Measurements from ENCODE around the gene TBC1D22A.

GRCh38 chr22:46803936-46804335 is 41.5 kb downstream of the TBC1D22A start:
- TF ChIP-seq EP300 (IDR thresholded peaks at IDR 0.05): no peak
- TF ChIP-seq, protein P1, sequence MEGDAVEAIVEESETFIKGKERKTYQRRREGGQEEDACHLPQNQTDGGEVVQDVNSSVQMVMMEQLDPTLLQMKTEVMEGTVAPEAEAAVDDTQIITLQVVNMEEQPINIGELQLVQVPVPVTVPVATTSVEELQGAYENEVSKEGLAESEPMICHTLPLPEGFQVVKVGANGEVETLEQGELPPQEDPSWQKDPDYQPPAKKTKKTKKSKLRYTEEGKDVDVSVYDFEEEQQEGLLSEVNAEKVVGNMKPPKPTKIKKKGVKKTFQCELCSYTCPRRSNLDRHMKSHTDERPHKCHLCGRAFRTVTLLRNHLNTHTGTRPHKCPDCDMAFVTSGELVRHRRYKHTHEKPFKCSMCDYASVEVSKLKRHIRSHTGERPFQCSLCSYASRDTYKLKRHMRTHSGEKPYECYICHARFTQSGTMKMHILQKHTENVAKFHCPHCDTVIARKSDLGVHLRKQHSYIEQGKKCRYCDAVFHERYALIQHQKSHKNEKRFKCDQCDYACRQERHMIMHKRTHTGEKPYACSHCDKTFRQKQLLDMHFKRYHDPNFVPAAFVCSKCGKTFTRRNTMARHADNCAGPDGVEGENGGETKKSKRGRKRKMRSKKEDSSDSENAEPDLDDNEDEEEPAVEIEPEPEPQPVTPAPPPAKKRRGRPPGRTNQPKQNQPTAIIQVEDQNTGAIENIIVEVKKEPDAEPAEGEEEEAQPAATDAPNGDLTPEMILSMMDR (IDR thresholded peaks at IDR 0.05): no peak
- no peak for TF ChIP-seq POLR2A (IDR thresholded peaks at IDR 0.05)
